Activated T-helper 1 cell treated with anti-CD3 and anti-CD28 coated beads, Interleukin-12 subunit alpha, Interleukin-12 subunit beta, Interleukin-2, Interleukin-4 antibody, amounts not matched to agents 30 ng/mL and 10 ng/mL and 1 ng/mL, durations not matched to agents 14 hours and 24 hours and 36 hours (primary cell): Measurements from ENCODE around the gene CCDC93. TPM values are rescaled to one million over a fixed set of nuclear protein-coding genes. Genes with fewer than 3 reads are reported as not detected.

ENCODE experiments used
- DNase-seq: peaks from one replicate; pipeline ENCODE4 v3.0.0; 2021; ENCODE audit warnings: low spot score
- H3K27ac Mint-ChIP-seq: one replicate; pipeline ENCODE4 v1.8.0; 2021; ENCODE audit warnings: mild to moderate bottlenecking, mixed read lengths
- H3K27me3 Mint-ChIP-seq: one replicate; pipeline ENCODE4 v1.8.0; 2022; ENCODE audit warnings: mild to moderate bottlenecking, moderate library complexity, mixed read lengths; ENCODE audit not compliant: insufficient read depth
- H3K36me3 Mint-ChIP-seq: one replicate; pipeline ENCODE4 v1.8.0; 2021; ENCODE audit warnings: low read depth, mixed read lengths
- H3K4me1 Mint-ChIP-seq: one replicate; pipeline ENCODE4 v1.8.0; 2021; ENCODE audit warnings: low read depth, mixed read lengths
- H3K4me3 Mint-ChIP-seq: one replicate; pipeline ENCODE4 v1.8.0; 2021; ENCODE audit warnings: mild to moderate bottlenecking, moderate library complexity, mixed read lengths
- H3K9me3 Mint-ChIP-seq: one replicate; pipeline ENCODE4 v1.8.0; 2021; ENCODE audit warnings: mixed read lengths
- intact Hi-C: fragments of 100-400 bp; cut with micrococcal nuclease; formaldehyde crosslinking; loops from one replicate; pipeline ENCODE4 v1.15.1; 2024
- total RNA-seq: library from RNA; stranded (reverse); gene quantifications from 2 replicates; pipeline ENCODE4 v1.2.3, GENCODE V29; 2022

The CCDC93 gene
- total RNA-seq, 1 donor from 2014 or later = 33.3 TPM

DNA sequence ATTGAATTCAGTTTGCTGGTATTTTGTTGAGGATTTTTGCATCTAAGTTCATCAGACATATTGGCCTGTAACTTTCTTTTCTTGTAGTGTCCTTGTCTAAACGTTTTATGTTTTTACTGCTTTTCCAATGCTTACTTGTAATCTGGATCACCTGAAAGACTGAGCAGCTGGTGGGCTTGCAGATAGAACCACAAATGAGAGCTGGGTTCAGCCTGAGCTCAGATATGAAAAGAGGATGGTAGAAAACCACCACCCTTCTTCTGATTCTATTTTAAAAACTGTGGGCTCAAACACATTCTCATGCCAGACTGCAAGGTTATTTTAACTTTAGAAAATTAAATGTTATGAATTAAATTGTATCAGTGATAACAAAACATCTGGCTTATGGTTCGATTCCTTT, 128.6 kb downstream of the CCDC93 start:
- Mint-ChIP-seq H3K27me3 (peaks cover 3% of the 10 kb centered on the region), H3K9me3 (peaks cover 18% of the 10 kb centered on the region), H3K27ac (no peak overlapping the region), H3K4me3 (no peak overlapping the region), H3K4me1 (no peaks in the 10 kb centered on the region), H3K36me3 (no peaks in the 10 kb centered on the region)
- DNase-seq = no peak
- intact Hi-C loops = no loop called here

DNA sequence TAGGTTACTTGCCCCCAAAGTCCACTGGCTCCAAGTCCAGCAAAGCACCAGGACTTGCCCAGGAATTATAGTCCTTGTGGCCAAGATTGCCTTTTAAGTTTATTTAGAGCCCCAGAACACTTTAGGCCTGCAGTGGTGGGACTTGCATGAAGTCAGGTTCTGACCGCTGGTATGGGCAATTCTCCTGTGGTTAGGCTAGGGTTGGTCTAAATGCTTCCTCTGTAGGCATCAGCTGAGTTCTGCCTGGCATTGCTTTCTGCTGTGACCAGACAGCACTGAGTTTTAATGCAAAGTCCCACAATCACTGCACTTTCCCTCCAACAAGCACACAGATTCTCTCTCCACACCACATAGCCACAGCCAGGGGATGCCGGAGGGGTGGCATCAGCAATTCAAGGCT, 134.9 kb downstream of the CCDC93 start:
- H3K4me3 Mint-ChIP-seq = no peak overlapping the region
- H3K27me3 Mint-ChIP-seq = no peaks in the 10 kb centered on the region
- no peaks in the 10 kb centered on the region for H3K4me1 Mint-ChIP-seq
- intact Hi-C loops = no loop called here
- DNase-seq = no peak
- no peak overlapping the region for H3K27ac Mint-ChIP-seq
- H3K9me3 Mint-ChIP-seq = peaks cover 14% of the 10 kb centered on the region
- H3K36me3 Mint-ChIP-seq = no peaks in the 10 kb centered on the region

DNA sequence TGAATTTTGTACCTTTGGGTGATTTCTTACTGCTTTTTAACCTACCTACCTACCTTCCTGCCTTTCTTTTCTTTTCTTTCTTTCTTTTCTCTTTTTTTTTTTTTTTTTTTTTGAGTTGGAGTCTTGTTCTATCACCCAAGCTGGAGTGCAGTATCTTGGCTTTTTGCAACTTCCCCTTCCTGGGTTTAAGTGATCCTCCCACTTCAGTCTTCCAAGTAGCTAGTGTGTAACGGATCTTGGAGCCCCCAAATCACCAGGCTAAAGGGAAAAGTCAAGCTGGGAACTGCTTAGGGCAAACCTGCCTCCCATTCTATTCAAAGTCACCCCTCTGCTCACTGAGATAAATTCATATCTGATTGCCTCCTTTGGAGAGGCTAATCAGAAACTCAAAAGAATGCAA, 138.1 kb downstream of the CCDC93 start:
- intact Hi-C loops = no loop called here
- Mint-ChIP-seq H3K27ac (no peak overlapping the region), H3K27me3 (no peaks in the 10 kb centered on the region), H3K4me1 (no peaks in the 10 kb centered on the region), H3K9me3 (no peaks in the 10 kb centered on the region), H3K4me3 (no peak overlapping the region), H3K36me3 (no peaks in the 10 kb centered on the region)
- no peak for DNase-seq

Other genes with a start within 250 kb of the CCDC93 start
- 133 and 143 TPM in 2 replicates for gene DDX18, start 199.4 kb downstream of the CCDC93 start, total RNA-seq
- 31.3 and 34.6 TPM in 2 replicates for gene INSIG2, start 74.4 kb upstream of the CCDC93 start, total RNA-seq